ENCODE data around the gene CHRM1.

Gene CHRM1

GRCh38 chr11:62919898-62920640 is 1.1 kb downstream of the CHRM1 start:
- TF ChIP-seq CTCF (IDR thresholded peaks at IDR 0.05; ENCODE audit: low read length, missing control alignments) = no peak
- DNase-seq (ENCODE audit: low read depth) = no peak
- no peak overlapping the region for H3K4me3 ChIP-seq (replicated peaks; ENCODE audit: low read depth, low read length)

- no peak for TF ChIP-seq CTCF (IDR thresholded peaks at IDR 0.05; ENCODE audit: low read length, missing control alignments)
- DNase-seq (ENCODE audit: low read depth) = no peak
- H3K4me3 ChIP-seq (replicated peaks; ENCODE audit: low read depth, low read length) = no peak overlapping the region
Observed at GRCh38 chr11:62919476-62919875, 1.7 kb downstream of the CHRM1 start.

GRCh38 chr11:62918531-62918930 is 2.6 kb downstream of the CHRM1 start:
- no peak for DNase-seq (ENCODE audit: low read depth)
- no peak for TF ChIP-seq CTCF (IDR thresholded peaks at IDR 0.05; ENCODE audit: low read length, missing control alignments)
- H3K4me3 ChIP-seq (replicated peaks; ENCODE audit: low read depth, low read length) = no peak overlapping the region

GRCh38 chr11:62917906-62918502 is 3.2 kb downstream of the CHRM1 start:
- H3K4me3 ChIP-seq (replicated peaks; ENCODE audit: low read depth, low read length) = no peak overlapping the region
- DNase-seq (ENCODE audit: low read depth) = no peak
- no peak for TF ChIP-seq CTCF (IDR thresholded peaks at IDR 0.05; ENCODE audit: low read length, missing control alignments)

GRCh38 chr11:62914416-62914815 is 6.7 kb downstream of the CHRM1 start:
- TF ChIP-seq CTCF (IDR thresholded peaks at IDR 0.05; ENCODE audit: low read length, missing control alignments) = no peak
- no peak for DNase-seq (ENCODE audit: low read depth)
- no peak overlapping the region for H3K4me3 ChIP-seq (replicated peaks; ENCODE audit: low read depth, low read length)

- no peak overlapping the region for H3K4me3 ChIP-seq (replicated peaks; ENCODE audit: low read depth, low read length)
- no peak for TF ChIP-seq CTCF (IDR thresholded peaks at IDR 0.05; ENCODE audit: low read length, missing control alignments)
- DNase-seq (ENCODE audit: low read depth) = no peak
Observed at GRCh38 chr11:62912268-62912667, 8.9 kb downstream of the CHRM1 start.
